HCT116 (cell line): ENCODE results near the gene DNM3. TPM values are rescaled to one million over a fixed set of nuclear protein-coding genes. Genes with fewer than 3 reads are reported as not detected.

Experiments used
- ATAC-seq: fragments of 200-7000 bp; cut with Tn5 transposase; 2 replicates; pipeline ENCODE4 v1.9.1; 2020; ENCODE audit warnings: mild to moderate bottlenecking, moderate library complexity
- BruUV-seq: library from RNA; stranded (reverse); fragments of 400-500 nt; replicated peaks from 2 replicates; lab custom pipeline; 2021; lab: Mats Ljungman, UMichigan
- CTCF ChIA-PET: fragments of 300-600 bp; sonication (Branson Sonifier 250); formaldehyde crosslinking; loops from one replicate; lab custom pipeline; 2021; ENCODE audit warnings: antibody characterized with exemption; lab: Charles Lee
- POLR2A ChIA-PET: fragments of 300-600, 350-600 bp; sonication (Branson Sonifier 250); formaldehyde crosslinking; loops from one replicate; lab custom pipeline; 2021; ENCODE audit warnings: antibody characterized with exemption; lab: Charles Lee
- RAD21 ChIA-PET, 2 experiments: fragments of 300-600 bp; sonication (Branson Sonifier 250); formaldehyde crosslinking; loops; one replicate each; lab custom pipeline; 2023; ENCODE audit warnings: low total read pairs in 2 of 2; ENCODE audit not compliant: uncharacterized antibody in 2 of 2, unreplicated experiment in 2 of 2, low non-redundant PET in 1 of 2; lab: Charles Lee
- DNase-seq: peaks from one replicate; pipeline ENCODE4 v3.0.0-alpha.2; 2010; ENCODE audit warnings: low read depth, low spot score
- H2AFZ ChIP-seq: fragments of 200-600 bp; shearing (Covaris generic), sonication (generic); 2 replicates; pipeline ENCODE4 v1.6.1; 2017; ENCODE audit warnings: low read depth, mixed run types, mixed read lengths, antibody characterized with exemption, low read length; ENCODE audit not compliant: poor library complexity, severe bottlenecking
- H3K27ac ChIP-seq: 2 replicates; pipeline ENCODE4 v1.5.1; 2012; ENCODE audit warnings: low read depth, low read length
- H3K27me3 ChIP-seq: fragments of 200-600 bp; sonication (generic); 2 replicates; pipeline ENCODE4 v1.6.1; 2016; ENCODE audit warnings: mixed run types, low read length, mixed read lengths; ENCODE audit not compliant: insufficient read depth
- H3K36me3 ChIP-seq, 2 experiments: fragments of 200-500 bp in 1 of 2; fragments of 200-600 bp in 1 of 2; sonication (Bioruptor generic) in 1 of 2; sonication (generic) in 1 of 2; 2 replicates each; pipeline versions ENCODE4 v1.5.1 to v1.6.1; 2014 to 2016; ENCODE audit warnings: low read length in 2 of 2, inconsistent platforms in 1 of 2, mixed read lengths in 1 of 2, mixed run types in 1 of 2; ENCODE audit not compliant: insufficient read depth in 2 of 2, control insufficient read depth in 1 of 2
- H3K4me1 ChIP-seq, 2 experiments: fragments of 200-600 bp in 1 of 2; sonication (generic) in 1 of 2; 2 replicates each; pipeline versions ENCODE4 v1.5.1 to v1.6.1; 2012 to 2017; ENCODE audit warnings: low read length in 2 of 2, inconsistent platforms in 1 of 2, mild to moderate bottlenecking in 1 of 2, mixed read lengths in 1 of 2, mixed run types in 1 of 2, moderate library complexity in 1 of 2; ENCODE audit not compliant: insufficient read depth in 2 of 2, control insufficient read depth in 1 of 2
- H3K4me2 ChIP-seq: fragments of 200-600 bp; sonication (generic); 2 replicates; pipeline ENCODE4 v1.6.1; 2017; ENCODE audit warnings: mixed run types, low read length, mixed read lengths
- H3K4me3 ChIP-seq, 2 experiments: fragments of 200-600 bp in 1 of 2; sonication (generic) in 1 of 2; replicated peaks in 1 of 2; 2 replicates each; pipeline ENCODE4 v1.5.1; 2011 to 2016; ENCODE audit warnings: low read length in 2 of 2, control low read depth in 1 of 2, low read depth in 1 of 2, mild to moderate bottlenecking in 1 of 2, mixed read lengths in 1 of 2, mixed run types in 1 of 2
- H3K79me2 ChIP-seq: fragments of 200-600 bp; sonication (generic); 2 replicates; pipeline ENCODE4 v1.6.1; 2017; ENCODE audit warnings: mild to moderate bottlenecking, mixed run types, low read length, moderate library complexity, mixed read lengths; ENCODE audit not compliant: insufficient read depth
- H3K9ac ChIP-seq: fragments of 200-600 bp; sonication (generic); 2 replicates; pipeline ENCODE4 v1.6.1; 2016; ENCODE audit warnings: low read length, mixed read lengths
- H3K9me2 ChIP-seq: fragments of 200-600 bp; sonication (generic), shearing (Covaris generic); 2 replicates; pipeline ENCODE4 v1.6.1; 2017; ENCODE audit warnings: mixed run types, mild to moderate bottlenecking, moderate library complexity; ENCODE audit not compliant: insufficient read depth
- H3K9me3 ChIP-seq, 2 experiments: fragments of 200-500 bp in 1 of 2; fragments of 200-600 bp in 1 of 2; sonication (Bioruptor generic) in 1 of 2; sonication (generic) in 1 of 2; 2 replicates each; pipeline ENCODE4 v1.6.1; 2014 to 2017; ENCODE audit warnings: low read length in 2 of 2, mixed read lengths in 2 of 2, inconsistent platforms in 1 of 2, low read depth in 1 of 2, mild to moderate bottlenecking in 1 of 2, mixed run types in 1 of 2, moderate library complexity in 1 of 2; ENCODE audit not compliant: control insufficient read depth in 1 of 2, insufficient read depth in 1 of 2
- H4K20me1 ChIP-seq: fragments of 200-600 bp; sonication (generic), shearing (Covaris generic); 2 replicates; pipeline ENCODE4 v1.6.1; 2017; ENCODE audit warnings: mixed run types, mild to moderate bottlenecking, moderate library complexity; ENCODE audit not compliant: insufficient read depth
- CBX3 ChIP-seq: IDR thresholded peaks from 2 replicates; pipeline ENCODE4 v1.6.1; 2012; ENCODE audit warnings: low read depth
- ELF1 ChIP-seq: IDR thresholded peaks from 2 replicates; pipeline ENCODE4 v1.6.1; 2012; ENCODE audit warnings: low read depth, borderline replicate concordance
- EZH2 ChIP-seq: fragments of 200-600 bp; sonication (generic); IDR thresholded peaks from 2 replicates; pipeline ENCODE4 v1.6.1; 2017; ENCODE audit warnings: antibody characterized with exemption, mixed run types
- EZH2phosphoT487 ChIP-seq: fragments of 200-600 bp; IDR thresholded peaks from 2 replicates; pipeline ENCODE4 v1.6.1; 2018; ENCODE audit warnings: antibody characterized with exemption, borderline replicate concordance
- JUND ChIP-seq: IDR thresholded peaks from 2 replicates; pipeline ENCODE4 v1.6.1; 2012
- POLR2A ChIP-seq: IDR thresholded peaks from 2 replicates; pipeline ENCODE4 v1.7.0; 2011; ENCODE audit warnings: borderline replicate concordance; ENCODE audit not compliant: insufficient read depth, insufficient read length; ENCODE audit errors: extremely low read depth
- POLR2AphosphoS5 ChIP-seq: IDR thresholded peaks from 2 replicates; pipeline ENCODE4 v1.6.1; 2011; ENCODE audit warnings: mild to moderate bottlenecking, low read depth, low read length, moderate library complexity
- RAD21 ChIP-seq: IDR thresholded peaks from 2 replicates; pipeline ENCODE4 v1.6.1; 2012; ENCODE audit warnings: low read depth, mild to moderate bottlenecking
- SP1 ChIP-seq: IDR thresholded peaks from 2 replicates; pipeline ENCODE4 v1.6.1; 2012; ENCODE audit warnings: low read depth
- SRF ChIP-seq: IDR thresholded peaks from 2 replicates; pipeline ENCODE4 v1.6.1; 2012; ENCODE audit warnings: low read depth
- TCF7L2 ChIP-seq: IDR thresholded peaks from 2 replicates; pipeline ENCODE4 v1.7.0; 2011; ENCODE audit warnings: borderline replicate concordance, inconsistent platforms; ENCODE audit not compliant: insufficient read depth, insufficient read length; ENCODE audit errors: extremely low read depth
- YY1 ChIP-seq: IDR thresholded peaks from 2 replicates; pipeline ENCODE4 v1.6.1; 2011; ENCODE audit warnings: low read length, low read depth, moderate library complexity, mild to moderate bottlenecking; ENCODE audit not compliant: insufficient replicate concordance; ENCODE audit errors: extremely low read depth
- ZFX ChIP-seq: fragments of 450-650 bp; IDR thresholded peaks from 2 replicates; pipeline ENCODE4 v1.6.1; 2017
- ZNF274 ChIP-seq: fragments of 200-500 bp; sonication (Bioruptor generic); IDR thresholded peaks from 2 replicates; pipeline ENCODE4 v1.6.1; 2014; ENCODE audit warnings: mild to moderate bottlenecking, low read depth, low read length, inconsistent platforms
- intact Hi-C: fragments of 100-400 bp; cut with micrococcal nuclease; formaldehyde crosslinking; loops from 2 replicates; pipeline ENCODE4 v1.10.0; 2022
- total RNA-seq: library from RNA; stranded (reverse); gene quantifications from one replicate; pipeline ENCODE4 v1.2.1, GENCODE V29; 2021; ENCODE audit not compliant: unreplicated experiment
- TF ChIP-seq, protein P1 (sequence below), 3 experiments: fragments of 200-600 bp in 1 of 3; sonication (generic) in 1 of 3; IDR thresholded peaks in 2 of 3; conservative IDR thresholded peaks in 1 of 3; 2 replicates each; pipeline ENCODE4 v1.5.1; 2012 to 2017; ENCODE audit warnings: low read depth in 2 of 3, low read length in 2 of 3, antibody characterized with exemption in 1 of 3, borderline replicate concordance in 1 of 3, control low read depth in 1 of 3, mild to moderate bottlenecking in 1 of 3, mixed read lengths in 1 of 3, mixed run types in 1 of 3, moderate library complexity in 1 of 3; ENCODE audit not compliant: insufficient read depth in 1 of 3
- TF ChIP-seq, protein P2 (sequence below): IDR thresholded peaks from 2 replicates; pipeline ENCODE4 v1.6.1; 2012
- TF ChIP-seq, protein P3 (sequence below): IDR thresholded peaks from 2 replicates; pipeline ENCODE4 v1.6.1; 2012; ENCODE audit warnings: low read depth

DNM3 gene
- total RNA-seq, 1 experiment from 2014 or later, result 3.1 TPM

DNA sequence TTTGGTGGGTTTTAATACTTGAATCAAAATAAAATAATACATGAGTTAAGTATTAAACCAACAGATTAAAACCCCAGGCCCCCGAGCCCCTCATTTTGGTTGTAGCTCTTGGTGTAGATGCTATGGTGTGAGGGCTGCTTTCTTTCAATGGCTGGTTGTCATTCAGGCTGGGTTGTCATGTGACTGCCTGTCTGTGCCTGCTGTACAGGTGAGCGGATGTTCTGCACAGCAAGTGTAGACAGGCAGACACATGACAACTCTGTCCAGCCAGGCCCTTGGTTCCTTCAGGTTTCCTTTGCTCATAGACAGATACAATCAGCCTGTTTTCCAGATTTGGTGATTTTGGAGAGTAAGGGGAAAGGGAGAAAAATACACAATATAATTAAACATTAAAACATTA, 297.3 kb downstream of the DNM3 start:
- POLR2A ChIA-PET, result no interaction called here

More for the DNA sequence above, 297.3 kb downstream of the DNM3 start:
- DNase-seq, result no peak
- Histone ChIP-seq H2AFZ (no peak overlapping the region), H3K4me3 (no peak overlapping the region), H3K79me2 (no peaks in the 10 kb centered on the region), H3K27me3 (no peaks in the 10 kb centered on the region), H3K27ac (no peak overlapping the region), H3K4me2 (no peak overlapping the region), H3K36me3 (no peaks in the 10 kb centered on the region), H3K9me3 (no peaks in the 10 kb centered on the region), H3K4me1 (no peaks in the 10 kb centered on the region), H3K9ac (no peak overlapping the region), H4K20me1 (no peaks in the 10 kb centered on the region), H3K9me2 (no peaks in the 10 kb centered on the region)
- TF ChIP-seq, protein P1, sequence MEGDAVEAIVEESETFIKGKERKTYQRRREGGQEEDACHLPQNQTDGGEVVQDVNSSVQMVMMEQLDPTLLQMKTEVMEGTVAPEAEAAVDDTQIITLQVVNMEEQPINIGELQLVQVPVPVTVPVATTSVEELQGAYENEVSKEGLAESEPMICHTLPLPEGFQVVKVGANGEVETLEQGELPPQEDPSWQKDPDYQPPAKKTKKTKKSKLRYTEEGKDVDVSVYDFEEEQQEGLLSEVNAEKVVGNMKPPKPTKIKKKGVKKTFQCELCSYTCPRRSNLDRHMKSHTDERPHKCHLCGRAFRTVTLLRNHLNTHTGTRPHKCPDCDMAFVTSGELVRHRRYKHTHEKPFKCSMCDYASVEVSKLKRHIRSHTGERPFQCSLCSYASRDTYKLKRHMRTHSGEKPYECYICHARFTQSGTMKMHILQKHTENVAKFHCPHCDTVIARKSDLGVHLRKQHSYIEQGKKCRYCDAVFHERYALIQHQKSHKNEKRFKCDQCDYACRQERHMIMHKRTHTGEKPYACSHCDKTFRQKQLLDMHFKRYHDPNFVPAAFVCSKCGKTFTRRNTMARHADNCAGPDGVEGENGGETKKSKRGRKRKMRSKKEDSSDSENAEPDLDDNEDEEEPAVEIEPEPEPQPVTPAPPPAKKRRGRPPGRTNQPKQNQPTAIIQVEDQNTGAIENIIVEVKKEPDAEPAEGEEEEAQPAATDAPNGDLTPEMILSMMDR (IDR thresholded peaks at IDR 0.05 in 2 of 3, conservative IDR thresholded peaks at IDR 0.05 in 1 of 3; ENCODE audit: borderline replicate concordance in 1 of 3, insufficient read depth in 1 of 3, low read depth in 2 of 3, low read length in 2 of 3), result no peak
- TF ChIP-seq SRF (no peak), RAD21 (no peak), ZFX (no peak), POLR2AphosphoS5 (no peak), EZH2 (no peak), EZH2phosphoT487 (no peak), ZNF274 (no peak), ELF1 (no peak), TCF7L2 (no peak), POLR2A (no peak), CBX3 (no peak), YY1 (no peak), SP1 (no peak), JUND (no peak)
- TF ChIP-seq, protein P2, sequence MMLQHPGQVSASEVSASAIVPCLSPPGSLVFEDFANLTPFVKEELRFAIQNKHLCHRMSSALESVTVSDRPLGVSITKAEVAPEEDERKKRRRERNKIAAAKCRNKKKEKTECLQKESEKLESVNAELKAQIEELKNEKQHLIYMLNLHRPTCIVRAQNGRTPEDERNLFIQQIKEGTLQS, result no peak
- TF ChIP-seq, protein P3, sequence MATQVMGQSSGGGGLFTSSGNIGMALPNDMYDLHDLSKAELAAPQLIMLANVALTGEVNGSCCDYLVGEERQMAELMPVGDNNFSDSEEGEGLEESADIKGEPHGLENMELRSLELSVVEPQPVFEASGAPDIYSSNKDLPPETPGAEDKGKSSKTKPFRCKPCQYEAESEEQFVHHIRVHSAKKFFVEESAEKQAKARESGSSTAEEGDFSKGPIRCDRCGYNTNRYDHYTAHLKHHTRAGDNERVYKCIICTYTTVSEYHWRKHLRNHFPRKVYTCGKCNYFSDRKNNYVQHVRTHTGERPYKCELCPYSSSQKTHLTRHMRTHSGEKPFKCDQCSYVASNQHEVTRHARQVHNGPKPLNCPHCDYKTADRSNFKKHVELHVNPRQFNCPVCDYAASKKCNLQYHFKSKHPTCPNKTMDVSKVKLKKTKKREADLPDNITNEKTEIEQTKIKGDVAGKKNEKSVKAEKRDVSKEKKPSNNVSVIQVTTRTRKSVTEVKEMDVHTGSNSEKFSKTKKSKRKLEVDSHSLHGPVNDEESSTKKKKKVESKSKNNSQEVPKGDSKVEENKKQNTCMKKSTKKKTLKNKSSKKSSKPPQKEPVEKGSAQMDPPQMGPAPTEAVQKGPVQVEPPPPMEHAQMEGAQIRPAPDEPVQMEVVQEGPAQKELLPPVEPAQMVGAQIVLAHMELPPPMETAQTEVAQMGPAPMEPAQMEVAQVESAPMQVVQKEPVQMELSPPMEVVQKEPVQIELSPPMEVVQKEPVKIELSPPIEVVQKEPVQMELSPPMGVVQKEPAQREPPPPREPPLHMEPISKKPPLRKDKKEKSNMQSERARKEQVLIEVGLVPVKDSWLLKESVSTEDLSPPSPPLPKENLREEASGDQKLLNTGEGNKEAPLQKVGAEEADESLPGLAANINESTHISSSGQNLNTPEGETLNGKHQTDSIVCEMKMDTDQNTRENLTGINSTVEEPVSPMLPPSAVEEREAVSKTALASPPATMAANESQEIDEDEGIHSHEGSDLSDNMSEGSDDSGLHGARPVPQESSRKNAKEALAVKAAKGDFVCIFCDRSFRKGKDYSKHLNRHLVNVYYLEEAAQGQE, result no peak
- ChIA-PET RAD21 (no interaction called here), CTCF (no interaction called here)
- no peak for ATAC-seq
- BruUV-seq, result no TSS peak
- intact Hi-C loops, result no loop called here
